ENCODE results near the gene RUNX1.
"Not testable (repeated sequence)": the region's sequence is repeated elsewhere in the genome, so short reads cannot be mapped to it uniquely, and the experiment has no call there.

RUNX1 gene

GRCh38 chr21:34970566-34970965 lies 78.5 kb downstream of the RUNX1 start:
- no peaks in the 10 kb centered on the region for H3K36me3 ChIP-seq (ENCODE audit: insufficient read depth, low read depth, low read length)
- no peaks in the 10 kb centered on the region for H3K9me3 ChIP-seq (ENCODE audit: insufficient read depth, low read depth, low read length)
- no peak overlapping the region for H3K4me3 ChIP-seq (ENCODE audit: low read length)
- no peak overlapping the region for H3K27ac ChIP-seq (ENCODE audit: low read length)
- H3K4me1 ChIP-seq (ENCODE audit: insufficient read depth, low read length) = no peaks in the 10 kb centered on the region
- no peaks in the 10 kb centered on the region for H3K27me3 ChIP-seq (ENCODE audit: insufficient read depth, low read length)
- H3K9ac ChIP-seq (ENCODE audit: low read depth, low read length) = no peak overlapping the region

DNA sequence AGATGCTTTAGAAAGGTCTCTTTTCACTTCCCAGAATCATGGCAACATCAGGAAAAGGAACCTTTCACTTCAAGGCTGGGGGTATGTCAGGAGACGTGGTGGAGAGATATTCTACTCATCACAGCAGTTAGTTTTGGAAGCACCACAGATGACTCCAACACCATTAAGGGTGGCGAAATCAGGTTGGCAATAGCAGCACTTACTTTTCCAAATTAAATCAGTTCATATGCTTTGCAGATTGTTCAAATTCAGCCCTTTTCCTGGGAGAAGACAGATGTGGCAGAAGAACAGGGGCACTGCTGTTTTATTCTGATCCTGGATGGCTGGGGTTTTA lies 79.0 kb downstream of the RUNX1 start:
- H3K4me3 ChIP-seq (ENCODE audit: low read length) = no peak overlapping the region
- H3K4me1 ChIP-seq (ENCODE audit: insufficient read depth, low read length) = no peaks in the 10 kb centered on the region
- no peaks in the 10 kb centered on the region for H3K27me3 ChIP-seq (ENCODE audit: insufficient read depth, low read length)
- H3K27ac ChIP-seq (ENCODE audit: low read length) = no peak overlapping the region
- H3K9me3 ChIP-seq (ENCODE audit: insufficient read depth, low read depth, low read length) = no peaks in the 10 kb centered on the region
- H3K9ac ChIP-seq (ENCODE audit: low read depth, low read length) = no peak overlapping the region
- H3K36me3 ChIP-seq (ENCODE audit: insufficient read depth, low read depth, low read length) = no peaks in the 10 kb centered on the region

GRCh38 chr21:34969423-34970166 lies 79.5 kb downstream of the RUNX1 start:
- no peaks in the 10 kb centered on the region for H3K27me3 ChIP-seq (ENCODE audit: insufficient read depth, low read length)
- no peaks in the 10 kb centered on the region for H3K4me1 ChIP-seq (ENCODE audit: insufficient read depth, low read length)
- no peak overlapping the region for H3K4me3 ChIP-seq (ENCODE audit: low read length)
- no peaks in the 10 kb centered on the region for H3K9me3 ChIP-seq (ENCODE audit: insufficient read depth, low read depth, low read length)
- no peak overlapping the region for H3K9ac ChIP-seq (ENCODE audit: low read depth, low read length)
- H3K27ac ChIP-seq (ENCODE audit: low read length) = no peak overlapping the region
- no peaks in the 10 kb centered on the region for H3K36me3 ChIP-seq (ENCODE audit: insufficient read depth, low read depth, low read length)

DNA sequence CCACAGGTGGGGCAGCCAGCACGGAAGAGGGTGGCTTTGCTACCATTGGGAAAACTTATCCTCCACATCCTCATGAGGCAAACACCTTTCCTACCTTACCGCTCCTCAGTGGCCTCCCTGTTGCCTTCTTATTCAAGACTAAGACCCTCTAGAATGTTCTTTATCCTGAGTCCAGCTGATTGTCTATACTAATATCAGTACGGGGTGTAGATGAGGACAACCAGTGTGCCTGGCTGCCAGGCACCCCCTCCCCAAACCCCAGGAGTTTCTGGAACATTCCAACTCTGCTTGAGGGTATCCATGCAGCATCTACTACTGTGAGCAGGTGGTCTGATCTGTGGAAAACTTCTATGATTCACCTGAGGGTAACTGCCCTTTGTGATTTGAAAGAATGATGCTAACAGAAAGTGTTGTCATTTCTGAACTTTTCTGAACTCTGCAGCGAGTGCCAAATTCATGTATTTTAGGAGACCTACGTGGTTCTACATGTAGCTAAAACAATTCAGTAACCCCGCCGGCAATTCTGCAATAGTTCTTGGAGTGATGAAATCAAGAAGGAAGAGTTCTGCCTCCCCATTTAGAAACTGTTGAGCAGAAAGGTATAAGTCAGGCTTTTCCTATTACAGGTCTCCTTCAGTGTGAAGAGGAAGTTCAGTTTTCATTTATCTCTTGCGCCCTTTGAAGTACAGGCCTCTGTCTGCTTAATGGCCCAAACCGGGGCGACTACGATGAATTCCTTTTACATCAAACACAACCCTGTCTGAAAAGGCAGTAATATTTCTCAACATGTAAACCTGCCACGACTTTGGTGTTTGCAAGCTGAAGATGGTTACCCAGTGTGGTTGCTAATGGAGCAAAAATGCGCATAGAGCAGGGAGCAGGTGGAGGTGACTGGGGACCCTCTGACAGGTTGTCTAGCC lies 80.4 kb downstream of the RUNX1 start:
- Histone ChIP-seq H3K4me1 (ENCODE audit: insufficient read depth, low read length) (no peaks in the 10 kb centered on the region), H3K36me3 (ENCODE audit: insufficient read depth, low read depth, low read length) (no peaks in the 10 kb centered on the region), H3K4me3 (ENCODE audit: low read length) (no peak overlapping the region), H3K9me3 (ENCODE audit: insufficient read depth, low read depth, low read length) (no peaks in the 10 kb centered on the region), H3K27ac (ENCODE audit: low read length) (no peak overlapping the region), H3K9ac (ENCODE audit: low read depth, low read length) (no peak overlapping the region), H3K27me3 (ENCODE audit: insufficient read depth, low read length) (no peaks in the 10 kb centered on the region)

DNA sequence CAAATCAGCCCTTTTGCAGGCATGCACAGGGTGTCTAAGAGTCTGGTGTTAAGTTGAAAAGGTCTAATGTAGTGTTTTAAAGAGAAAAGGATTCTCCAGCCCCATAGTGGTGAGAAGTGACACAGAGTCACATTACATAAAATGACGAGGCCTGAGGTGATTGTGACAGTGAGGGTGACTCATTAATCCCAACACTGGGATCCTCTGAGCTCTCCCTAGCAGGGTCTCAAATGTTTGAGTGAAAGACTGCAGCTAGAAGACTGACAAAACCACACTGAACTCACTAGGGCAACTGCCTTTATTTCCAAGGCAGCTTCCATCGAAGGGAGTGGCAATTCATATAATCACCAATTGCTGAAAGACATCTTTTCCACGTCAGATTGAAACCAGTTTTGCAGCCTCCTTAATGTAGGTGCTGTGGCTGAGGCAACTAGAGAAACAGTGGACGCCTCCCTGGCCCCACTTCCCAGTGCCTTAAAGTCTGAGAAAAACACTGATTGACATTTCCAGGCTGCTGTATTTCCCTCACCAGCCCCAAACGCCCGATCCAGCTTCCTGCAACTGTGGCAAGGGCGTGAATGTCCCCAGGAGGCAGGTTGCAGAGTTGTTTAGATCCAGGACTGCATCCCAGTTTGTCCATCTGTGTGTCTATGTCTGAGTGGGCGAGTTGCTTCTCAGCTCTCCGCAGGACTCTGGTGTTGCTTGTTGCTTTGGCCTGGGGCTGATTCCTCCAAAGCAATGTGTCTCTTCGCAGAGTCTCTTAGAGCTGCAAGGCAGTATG lies 81.4 kb downstream of the RUNX1 start:
- no peaks in the 10 kb centered on the region for H3K4me1 ChIP-seq (ENCODE audit: insufficient read depth, low read length)
- H3K27me3 ChIP-seq (ENCODE audit: insufficient read depth, low read length) = no peaks in the 10 kb centered on the region
- no peak overlapping the region for H3K9ac ChIP-seq (ENCODE audit: low read depth, low read length)
- H3K27ac ChIP-seq (ENCODE audit: low read length) = no peak overlapping the region
- no peak overlapping the region for H3K4me3 ChIP-seq (ENCODE audit: low read length)
- no peaks in the 10 kb centered on the region for H3K9me3 ChIP-seq (ENCODE audit: insufficient read depth, low read depth, low read length)
- no peaks in the 10 kb centered on the region for H3K36me3 ChIP-seq (ENCODE audit: insufficient read depth, low read depth, low read length)

GRCh38 chr21:34966881-34967280 lies 82.2 kb downstream of the RUNX1 start:
- not testable (repeated sequence) for H3K4me1 ChIP-seq (ENCODE audit: insufficient read depth, low read length); H3K4me3 ChIP-seq (ENCODE audit: low read length); H3K27ac ChIP-seq (ENCODE audit: low read length); H3K9ac ChIP-seq (ENCODE audit: low read depth, low read length); H3K27me3 ChIP-seq (ENCODE audit: insufficient read depth, low read length); H3K36me3 ChIP-seq (ENCODE audit: insufficient read depth, low read depth, low read length); H3K9me3 ChIP-seq (ENCODE audit: insufficient read depth, low read depth, low read length)

DNA sequence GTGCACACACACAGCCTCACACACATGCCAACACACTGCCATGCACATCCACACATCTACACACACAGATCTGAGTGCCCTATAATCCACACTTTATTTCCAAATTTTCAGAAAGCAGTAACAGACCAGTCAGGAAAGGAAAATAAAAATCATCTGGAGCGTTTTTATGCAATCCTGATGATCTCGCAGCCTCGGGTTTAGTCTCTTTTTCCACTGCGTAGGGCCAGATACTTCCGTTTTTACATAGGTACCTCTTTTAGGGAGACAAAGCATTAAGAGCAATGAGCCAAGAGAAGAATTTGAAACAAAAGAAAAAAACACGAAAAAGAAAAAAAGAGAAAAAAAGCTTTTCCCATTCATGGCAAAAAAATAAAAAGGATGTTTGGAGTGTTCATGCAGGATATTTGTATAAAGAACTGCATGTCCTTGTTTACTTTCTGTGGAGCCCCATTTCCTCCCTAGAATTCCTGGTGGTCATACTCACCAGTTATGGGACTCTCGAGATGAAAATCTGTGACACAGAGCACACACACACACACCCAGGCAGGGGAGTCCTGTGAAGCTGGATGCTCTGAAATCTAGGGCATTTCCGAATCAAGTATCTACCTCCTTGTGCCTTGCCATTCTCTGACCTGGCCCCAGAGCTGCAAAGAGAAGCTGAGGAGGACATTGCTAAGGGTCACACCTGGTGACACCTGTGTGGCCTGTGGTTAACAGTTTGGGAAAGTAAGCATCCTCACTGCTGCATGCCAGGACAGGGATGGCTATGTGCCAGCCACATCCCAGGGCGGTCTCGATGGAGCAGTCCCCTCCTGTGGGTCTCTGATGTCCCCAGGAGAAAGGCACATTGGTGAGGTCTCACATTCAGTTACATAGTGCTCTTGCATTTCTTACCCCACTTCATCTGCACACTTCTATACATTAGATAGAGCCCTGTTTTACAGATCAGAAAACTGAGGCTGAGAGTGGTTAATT lies 83.6 kb downstream of the RUNX1 start:
- H3K9ac ChIP-seq (ENCODE audit: low read depth, low read length) = no peak overlapping the region
- peaks cover 4% of the 10 kb centered on the region; the same call in 1 of the 2 replicates for H3K4me1 ChIP-seq (ENCODE audit: insufficient read depth, low read length)

GRCh38 chr21:34962586-34963222 lies 86.4 kb downstream of the RUNX1 start:
- Histone ChIP-seq H3K4me3 (ENCODE audit: low read length) (no peak overlapping the region), H3K9ac (ENCODE audit: low read depth, low read length) (no peak overlapping the region), H3K27ac (ENCODE audit: low read length) (no peak overlapping the region), H3K36me3 (ENCODE audit: insufficient read depth, low read depth, low read length) (no peaks in the 10 kb centered on the region), H3K9me3 (ENCODE audit: insufficient read depth, low read depth, low read length) (no peaks in the 10 kb centered on the region), H3K4me1 (ENCODE audit: insufficient read depth, low read length) (peaks cover 6% of the 10 kb centered on the region; the same call in 1 of the 2 replicates), H3K27me3 (ENCODE audit: insufficient read depth, low read length) (no peaks in the 10 kb centered on the region)

More for the DNA sequence above, 83.6 kb downstream of the RUNX1 start:
- Histone ChIP-seq H3K27ac (ENCODE audit: low read length) (no peak overlapping the region), H3K36me3 (ENCODE audit: insufficient read depth, low read depth, low read length) (no peaks in the 10 kb centered on the region), H3K9me3 (ENCODE audit: insufficient read depth, low read depth, low read length) (no peaks in the 10 kb centered on the region), H3K27me3 (ENCODE audit: insufficient read depth, low read length) (no peaks in the 10 kb centered on the region), H3K4me3 (ENCODE audit: low read length) (no peak overlapping the region)

DNA sequence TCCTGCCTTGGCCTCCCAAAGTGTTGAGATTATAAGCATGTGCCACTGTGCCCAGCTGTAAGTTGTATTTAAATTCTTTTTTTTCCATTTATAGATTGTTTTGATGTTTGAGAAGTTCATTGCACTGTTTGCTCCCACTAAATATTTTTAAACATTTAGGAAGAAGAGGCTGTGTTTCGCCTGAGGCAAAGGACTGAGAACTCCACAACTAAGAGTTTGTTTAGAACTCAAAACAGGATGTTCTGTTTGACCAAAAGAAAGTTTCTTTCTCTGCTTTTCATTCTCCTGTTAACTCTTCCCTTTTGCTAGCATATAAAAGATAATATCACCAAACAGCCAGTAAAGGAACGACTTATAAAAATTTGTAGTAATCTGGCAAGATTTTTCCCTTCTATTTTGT lies 87.0 kb downstream of the RUNX1 start:
- Histone ChIP-seq H3K9ac (ENCODE audit: low read depth, low read length) (no peak overlapping the region), H3K4me1 (ENCODE audit: insufficient read depth, low read length) (peaks cover 6% of the 10 kb centered on the region; the same call in 1 of the 2 replicates), H3K27me3 (ENCODE audit: insufficient read depth, low read length) (no peaks in the 10 kb centered on the region), H3K27ac (ENCODE audit: low read length) (no peak overlapping the region), H3K36me3 (ENCODE audit: insufficient read depth, low read depth, low read length) (no peaks in the 10 kb centered on the region), H3K9me3 (ENCODE audit: insufficient read depth, low read depth, low read length) (no peaks in the 10 kb centered on the region), H3K4me3 (ENCODE audit: low read length) (no peak overlapping the region)

GRCh38 chr21:34960687-34961086 lies 88.4 kb downstream of the RUNX1 start:
- no peak overlapping the region for H3K27ac ChIP-seq (ENCODE audit: low read length)
- H3K9ac ChIP-seq (ENCODE audit: low read depth, low read length) = no peak overlapping the region
- no peaks in the 10 kb centered on the region for H3K27me3 ChIP-seq (ENCODE audit: insufficient read depth, low read length)
- no peaks in the 10 kb centered on the region for H3K36me3 ChIP-seq (ENCODE audit: insufficient read depth, low read depth, low read length)
- H3K4me1 ChIP-seq (ENCODE audit: insufficient read depth, low read length) = peaks cover 6% of the 10 kb centered on the region; the same call in 1 of the 2 replicates
- 0 out of 2 replicates have a peak overlapping the region, but pooled peaks have one; percentile 5 for H3K4me3 ChIP-seq (ENCODE audit: low read length)
- no peaks in the 10 kb centered on the region for H3K9me3 ChIP-seq (ENCODE audit: insufficient read depth, low read depth, low read length)
